PC-3 (cell line): ENCODE results near the gene INO80B.

Source experiments
- CTCF ChIP-seq: fragments of 300-600 bp; sonication (generic); conservative IDR thresholded peaks from 2 replicates; pipeline ENCODE4 v1.5.1; 2017; ENCODE audit warnings: antibody characterized with exemption, low read depth, mild to moderate bottlenecking, low read length
- EZH2 ChIP-seq: fragments of 300-600 bp; sonication (generic); IDR thresholded peaks from one replicate; pipeline ENCODE4 v1.6.1; 2017; ENCODE audit warnings: antibody characterized with exemption, mild to moderate bottlenecking, low read length; ENCODE audit not compliant: unreplicated experiment
- EZH2phosphoT487 ChIP-seq: fragments of 300-600 bp; sonication (generic); IDR thresholded peaks from 2 replicates; pipeline ENCODE4 v1.6.1; 2018; ENCODE audit warnings: mild to moderate bottlenecking, antibody characterized with exemption, low read length, borderline replicate concordance

GRCh38 chr2:74457549-74458131 is 2.8 kb downstream of the INO80B start:
- no peak for TF ChIP-seq CTCF
- no peak for TF ChIP-seq EZH2phosphoT487
- no peak for TF ChIP-seq EZH2
